ENCODE results near the gene ROPN1.
A peak's percentile ranks its signal among the peaks of the same experiment; 100 is the strongest.

The ROPN1 gene

GRCh38 chr3:123961508-123961856, 30.4 kb downstream of the ROPN1 start:
- TF ChIP-seq POLR2AphosphoS5 (IDR thresholded peaks at IDR 0.05; ENCODE audit: low read depth, low read length) (no peak), TAF1 (IDR thresholded peaks at IDR 0.05; ENCODE audit: low read depth, low read length) (no peak), PAX5 (IDR thresholded peaks at IDR 0.05; ENCODE audit: insufficient read depth, low read length, severe bottlenecking) (no peak), SPI1 (IDR thresholded peaks at IDR 0.05; ENCODE audit: low read depth, low read length) (no peak), POLR2A (IDR thresholded peaks at IDR 0.05; ENCODE audit: low read depth, low read length) (no peak), POU2F2 (IDR thresholded peaks at IDR 0.05; ENCODE audit: low read depth, low read length) (no peak)
- DNase-seq (ENCODE audit: insufficient read length, low spot score) (no peak), FAIRE-seq (peak; percentile 83)

GRCh38 chr3:123960781-123961507, 31.0 kb downstream of the ROPN1 start, which contains the start of gene CCDC14:
Gene CCDC14 (minus strand): TSS chr3:123961229. CDS start chr3:123961173, 56 bp downstream.
- peak; percentile 73 for TF ChIP-seq POLR2A (IDR thresholded peaks at IDR 0.05; ENCODE audit: low read depth, low read length)
- peak; percentile 77 for TF ChIP-seq POLR2AphosphoS5 (IDR thresholded peaks at IDR 0.05; ENCODE audit: low read depth, low read length)
- no peak; the same call in 1 of the 2 replicates for TF ChIP-seq POU2F2 (IDR thresholded peaks at IDR 0.05; ENCODE audit: low read depth, low read length)
- no peak for TF ChIP-seq PAX5 (IDR thresholded peaks at IDR 0.05; ENCODE audit: insufficient read depth, low read length, severe bottlenecking)
- peak; percentile 12; the same call in 1 of the 2 replicates for TF ChIP-seq SPI1 (IDR thresholded peaks at IDR 0.05; ENCODE audit: low read depth, low read length)
- peak; percentile 65 for TF ChIP-seq TAF1 (IDR thresholded peaks at IDR 0.05; ENCODE audit: low read depth, low read length)
- FAIRE-seq (peak; percentile 57), DNase-seq (ENCODE audit: insufficient read length, low spot score) (peak; percentile 52)

GRCh38 chr3:123953735-123954134, 38.2 kb downstream of the ROPN1 start:
- no peak for FAIRE-seq
- no peak for TF ChIP-seq PAX5 (IDR thresholded peaks at IDR 0.05; ENCODE audit: insufficient read depth, low read length, severe bottlenecking)
- TF ChIP-seq POU2F2 (IDR thresholded peaks at IDR 0.05; ENCODE audit: low read depth, low read length) = peak; percentile 83; the same call in 1 of the 2 replicates
- no peak for DNase-seq (ENCODE audit: insufficient read length, low spot score)

GRCh38 chr3:123952844-123953520, 38.9 kb downstream of the ROPN1 start:
- no peak for TF ChIP-seq POLR2AphosphoS5 (IDR thresholded peaks at IDR 0.05; ENCODE audit: low read depth, low read length)
- TF ChIP-seq POU2F2 (IDR thresholded peaks at IDR 0.05; ENCODE audit: low read depth, low read length) = no peak
- TF ChIP-seq TAF1 (IDR thresholded peaks at IDR 0.05; ENCODE audit: low read depth, low read length) = no peak
- TF ChIP-seq POLR2A (IDR thresholded peaks at IDR 0.05; ENCODE audit: low read depth, low read length) = no peak
- TF ChIP-seq PAX5 (IDR thresholded peaks at IDR 0.05; ENCODE audit: insufficient read depth, low read length, severe bottlenecking) = no peak
- no peak for TF ChIP-seq SPI1 (IDR thresholded peaks at IDR 0.05; ENCODE audit: low read depth, low read length)
- DNase-seq (ENCODE audit: insufficient read length, low spot score) = no peak
- FAIRE-seq = peak; percentile 40

- no peak for FAIRE-seq
- no peak for TF ChIP-seq POLR2AphosphoS5 (IDR thresholded peaks at IDR 0.05; ENCODE audit: low read depth, low read length)
- TF ChIP-seq SPI1 (IDR thresholded peaks at IDR 0.05; ENCODE audit: low read depth, low read length) = no peak
- TF ChIP-seq POLR2A (IDR thresholded peaks at IDR 0.05; ENCODE audit: low read depth, low read length) = no peak
- TF ChIP-seq PAX5 (IDR thresholded peaks at IDR 0.05; ENCODE audit: insufficient read depth, low read length, severe bottlenecking) = no peak
- no peak for TF ChIP-seq TAF1 (IDR thresholded peaks at IDR 0.05; ENCODE audit: low read depth, low read length)
- no peak for TF ChIP-seq POU2F2 (IDR thresholded peaks at IDR 0.05; ENCODE audit: low read depth, low read length)
- DNase-seq (ENCODE audit: insufficient read length, low spot score) = no peak
Measured at GRCh38 chr3:123951522-123952447, 40.1 kb downstream of the ROPN1 start.

GRCh38 chr3:123949641-123950040, 42.3 kb downstream of the ROPN1 start:
- DNase-seq (ENCODE audit: insufficient read length, low spot score) (no peak), FAIRE-seq (no peak)
- no peak for TF ChIP-seq POLR2AphosphoS5 (IDR thresholded peaks at IDR 0.05; ENCODE audit: low read depth, low read length)
- TF ChIP-seq POLR2A (IDR thresholded peaks at IDR 0.05; ENCODE audit: low read depth, low read length) = no peak
- TF ChIP-seq SPI1 (IDR thresholded peaks at IDR 0.05; ENCODE audit: low read depth, low read length) = no peak
- no peak for TF ChIP-seq PAX5 (IDR thresholded peaks at IDR 0.05; ENCODE audit: insufficient read depth, low read length, severe bottlenecking)
- no peak for TF ChIP-seq TAF1 (IDR thresholded peaks at IDR 0.05; ENCODE audit: low read depth, low read length)
- TF ChIP-seq POU2F2 (IDR thresholded peaks at IDR 0.05; ENCODE audit: low read depth, low read length) = no peak

GRCh38 chr3:123948449-123948848, 43.5 kb downstream of the ROPN1 start:
- no peak for DNase-seq (ENCODE audit: insufficient read length, low spot score)
- FAIRE-seq = no peak

GRCh38 chr3:123947482-123947881, 44.4 kb downstream of the ROPN1 start:
- DNase-seq (ENCODE audit: insufficient read length, low spot score) (no peak), FAIRE-seq (no peak)
- TF ChIP-seq POU2F2 (IDR thresholded peaks at IDR 0.05; ENCODE audit: low read depth, low read length) = no peak
- TF ChIP-seq POLR2AphosphoS5 (IDR thresholded peaks at IDR 0.05; ENCODE audit: low read depth, low read length) = no peak
- TF ChIP-seq SPI1 (IDR thresholded peaks at IDR 0.05; ENCODE audit: low read depth, low read length) = no peak
- no peak for TF ChIP-seq POLR2A (IDR thresholded peaks at IDR 0.05; ENCODE audit: low read depth, low read length)
- TF ChIP-seq PAX5 (IDR thresholded peaks at IDR 0.05; ENCODE audit: insufficient read depth, low read length, severe bottlenecking) = no peak
- TF ChIP-seq TAF1 (IDR thresholded peaks at IDR 0.05; ENCODE audit: low read depth, low read length) = no peak

More at GRCh38 chr3:123948449-123948848, 43.5 kb downstream of the ROPN1 start:
- no peak for TF ChIP-seq POLR2AphosphoS5 (IDR thresholded peaks at IDR 0.05; ENCODE audit: low read depth, low read length)
- no peak for TF ChIP-seq POU2F2 (IDR thresholded peaks at IDR 0.05; ENCODE audit: low read depth, low read length)
- no peak for TF ChIP-seq POLR2A (IDR thresholded peaks at IDR 0.05; ENCODE audit: low read depth, low read length)
- no peak for TF ChIP-seq PAX5 (IDR thresholded peaks at IDR 0.05; ENCODE audit: insufficient read depth, low read length, severe bottlenecking)
- TF ChIP-seq TAF1 (IDR thresholded peaks at IDR 0.05; ENCODE audit: low read depth, low read length) = no peak
- TF ChIP-seq SPI1 (IDR thresholded peaks at IDR 0.05; ENCODE audit: low read depth, low read length) = no peak
